ENCODE results near the gene STX8.
"Not testable (repeated sequence)": the region's sequence is repeated elsewhere in the genome, so short reads cannot be mapped to it uniquely, and the experiment has no call there.

The STX8 gene

DNA sequence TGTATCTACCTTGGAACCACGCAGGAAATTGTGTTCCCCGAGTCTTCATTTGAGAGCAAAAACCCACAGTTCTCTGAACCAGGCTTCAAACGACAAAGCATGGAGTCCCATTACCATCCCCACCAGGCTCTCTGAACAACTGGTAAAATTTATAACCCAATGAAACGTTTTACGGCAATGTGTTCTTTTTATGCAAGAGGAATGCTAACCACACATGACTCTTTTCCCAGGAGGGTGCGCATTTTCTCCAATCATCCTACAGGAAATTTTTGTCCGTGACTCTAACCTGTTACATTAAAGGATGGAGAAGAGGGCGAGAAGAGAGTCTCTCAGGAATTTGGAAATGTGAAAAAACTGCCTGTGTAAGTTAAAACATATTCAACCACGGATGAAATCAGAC lies 17.8 kb downstream of the STX8 start:
- DNase-seq (ENCODE audit: extremely low spot score, insufficient read length, low read depth) (no peak), FAIRE-seq (no peak)

GRCh38 chr17:9557161-9557755 lies 18.4 kb downstream of the STX8 start:
- no peak for DNase-seq (ENCODE audit: extremely low spot score, insufficient read length, low read depth)
- FAIRE-seq = no peak

- not testable (repeated sequence) for FAIRE-seq; DNase-seq (ENCODE audit: extremely low spot score, insufficient read length, low read depth)
Observed at GRCh38 chr17:9554715-9555114, 20.9 kb downstream of the STX8 start.

DNA sequence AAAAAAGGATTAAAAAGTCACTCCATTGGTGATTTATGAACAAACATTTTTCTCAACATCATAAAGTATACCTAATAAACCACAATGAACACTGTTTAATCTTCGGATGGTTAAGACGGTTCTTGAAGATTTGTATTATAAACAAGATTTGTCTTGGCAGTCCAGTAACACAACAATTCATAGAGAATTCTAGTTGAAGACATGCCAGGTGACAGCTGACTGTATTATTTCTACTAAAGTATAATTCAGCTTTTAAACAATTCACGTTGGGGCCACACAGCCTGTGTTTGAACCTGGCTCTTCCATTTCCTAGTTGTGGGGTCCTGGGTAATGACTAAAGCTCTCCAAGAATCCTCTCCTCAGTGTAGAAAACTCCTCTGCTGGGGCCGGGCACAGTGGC lies 22.0 kb downstream of the STX8 start:
- no peak for DNase-seq (ENCODE audit: extremely low spot score, insufficient read length, low read depth)
- FAIRE-seq = no peak

DNA sequence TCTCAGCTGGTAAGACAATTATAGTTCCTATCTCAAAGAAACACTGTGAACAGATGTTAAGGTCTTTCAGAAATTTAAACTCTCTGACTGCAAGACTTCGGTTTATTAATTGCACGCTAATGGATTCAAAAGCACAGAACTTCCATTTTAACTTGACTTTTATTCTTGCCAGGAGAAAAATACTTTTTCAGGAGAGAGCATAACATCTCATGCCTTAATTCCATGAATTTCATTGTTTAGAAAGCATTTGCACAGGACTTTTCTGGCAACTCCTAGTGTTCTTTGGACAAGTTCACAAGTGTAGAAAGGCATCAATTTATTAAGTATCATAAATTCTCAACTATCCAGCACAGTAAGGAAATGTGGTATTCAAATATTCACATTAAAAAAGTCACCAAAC lies 22.4 kb downstream of the STX8 start:
- FAIRE-seq (no peak), DNase-seq (ENCODE audit: extremely low spot score, insufficient read length, low read depth) (no peak)

DNA sequence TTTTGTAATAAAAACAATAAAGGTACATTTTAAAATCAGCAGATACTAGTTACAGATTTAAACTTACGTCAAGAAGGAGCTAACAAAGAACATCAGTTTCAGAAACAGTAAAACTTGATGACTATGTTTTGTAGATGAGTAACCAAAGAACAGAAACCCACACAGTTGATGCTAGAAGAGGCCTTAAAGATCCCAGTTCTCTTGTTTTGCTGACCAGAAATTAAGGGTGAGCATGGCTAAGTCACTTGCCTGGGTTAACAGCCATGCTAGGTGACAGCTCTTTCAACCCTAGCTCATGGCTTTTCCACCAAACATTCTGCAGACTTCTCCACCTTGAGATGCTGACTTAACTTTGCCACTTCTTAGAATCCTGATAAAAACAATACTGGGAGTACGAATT lies 26.4 kb downstream of the STX8 start:
- no peak for FAIRE-seq
- no peak for DNase-seq (ENCODE audit: extremely low spot score, insufficient read length, low read depth)

DNA sequence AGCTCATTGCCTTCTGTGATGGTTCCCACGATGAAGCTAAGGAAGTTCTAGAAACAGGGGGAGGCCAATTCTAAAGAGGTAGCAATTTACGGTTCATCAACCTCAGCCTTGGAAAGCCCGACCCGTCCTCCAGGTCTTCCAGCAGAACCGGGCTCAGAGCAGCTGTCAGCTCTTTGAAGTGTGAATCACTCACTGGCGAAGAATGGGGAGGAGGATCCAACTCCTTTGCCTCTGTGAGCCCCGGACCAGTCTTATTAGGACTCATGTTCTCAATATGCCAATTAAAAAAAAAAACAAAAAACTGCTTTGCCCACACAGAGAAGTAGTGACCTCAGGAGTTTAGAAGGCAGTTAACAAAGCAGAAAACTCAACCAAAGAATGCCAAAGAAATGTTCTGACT lies 31.4 kb downstream of the STX8 start:
- FAIRE-seq = no peak
- DNase-seq (ENCODE audit: extremely low spot score, insufficient read length, low read depth) = no peak

- no peak for FAIRE-seq
- no peak for DNase-seq (ENCODE audit: extremely low spot score, insufficient read length, low read depth)
Observed at GRCh38 chr17:9541718-9542117, 33.9 kb downstream of the STX8 start.

DNA sequence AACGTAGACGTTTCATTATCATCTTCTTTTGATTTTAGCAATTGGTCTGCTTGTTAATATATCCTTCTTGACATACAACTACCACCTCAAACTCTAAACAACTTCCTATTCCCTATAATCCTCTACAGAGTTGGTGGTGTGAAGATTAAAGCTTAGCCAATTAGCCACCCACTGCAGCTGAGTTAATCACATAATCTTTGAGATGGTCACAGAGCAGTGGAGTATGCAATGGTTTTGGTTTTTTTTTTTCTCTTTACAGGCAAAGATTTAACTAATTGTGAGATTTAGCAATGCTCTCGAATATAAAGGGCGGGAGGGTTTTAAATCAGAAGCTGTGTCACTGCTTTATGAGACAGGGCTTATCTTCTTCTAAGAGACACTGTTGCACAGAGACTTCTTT lies 37.0 kb downstream of the STX8 start:
- DNase-seq (ENCODE audit: extremely low spot score, insufficient read length, low read depth) (no peak), FAIRE-seq (no peak)

- no peak for DNase-seq (ENCODE audit: extremely low spot score, insufficient read length, low read depth)
- no peak for FAIRE-seq
Observed at GRCh38 chr17:9537177-9537776, 38.3 kb downstream of the STX8 start.

DNA sequence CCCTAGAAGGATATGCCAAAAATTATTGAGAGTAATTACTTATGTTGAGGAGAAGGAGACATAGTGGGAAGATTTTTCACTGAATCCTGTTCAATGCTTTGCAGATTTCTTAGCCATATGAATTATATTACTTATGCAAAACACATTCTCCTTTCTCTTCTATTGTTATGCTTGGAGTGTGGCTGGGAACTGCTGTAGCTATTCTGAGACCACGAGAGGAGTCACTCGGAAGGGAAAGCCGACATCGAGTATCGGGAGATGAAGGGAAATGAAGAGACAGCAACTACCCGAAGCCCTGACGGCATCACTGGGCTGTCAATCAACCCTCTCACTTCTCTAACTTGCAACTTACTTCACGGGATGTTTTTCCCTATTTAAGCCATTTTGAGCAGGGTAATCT lies 39.6 kb downstream of the STX8 start:
- FAIRE-seq (no peak), DNase-seq (ENCODE audit: extremely low spot score, insufficient read length, low read depth) (no peak)

- no peak for DNase-seq (ENCODE audit: extremely low spot score, insufficient read length, low read depth)
- FAIRE-seq = no peak
Observed at GRCh38 chr17:9533441-9533840, 42.2 kb downstream of the STX8 start.

GRCh38 chr17:9532715-9533114 lies 42.9 kb downstream of the STX8 start:
- DNase-seq (ENCODE audit: extremely low spot score, insufficient read length, low read depth) (no peak), FAIRE-seq (no peak)

DNA sequence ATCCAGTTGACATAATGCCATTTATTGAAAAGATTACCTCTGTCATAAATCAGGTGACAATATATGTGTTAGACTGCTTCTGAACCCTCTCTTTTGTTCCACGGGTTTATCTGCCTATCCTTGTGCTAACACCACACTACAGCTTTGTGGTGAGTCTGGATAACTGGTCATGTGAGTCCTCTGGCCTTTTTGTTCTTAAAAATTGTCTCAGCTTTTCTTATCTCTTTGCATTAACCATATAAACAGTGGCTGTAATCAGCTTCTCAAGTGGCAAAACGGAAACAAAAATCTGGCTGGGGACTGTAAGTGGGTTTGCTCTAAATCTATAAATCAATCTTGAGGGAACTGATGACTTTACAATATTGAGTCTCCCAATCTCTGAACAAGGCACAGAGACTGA lies 44.6 kb downstream of the STX8 start:
- DNase-seq (ENCODE audit: extremely low spot score, insufficient read length, low read depth) = no peak

DNA sequence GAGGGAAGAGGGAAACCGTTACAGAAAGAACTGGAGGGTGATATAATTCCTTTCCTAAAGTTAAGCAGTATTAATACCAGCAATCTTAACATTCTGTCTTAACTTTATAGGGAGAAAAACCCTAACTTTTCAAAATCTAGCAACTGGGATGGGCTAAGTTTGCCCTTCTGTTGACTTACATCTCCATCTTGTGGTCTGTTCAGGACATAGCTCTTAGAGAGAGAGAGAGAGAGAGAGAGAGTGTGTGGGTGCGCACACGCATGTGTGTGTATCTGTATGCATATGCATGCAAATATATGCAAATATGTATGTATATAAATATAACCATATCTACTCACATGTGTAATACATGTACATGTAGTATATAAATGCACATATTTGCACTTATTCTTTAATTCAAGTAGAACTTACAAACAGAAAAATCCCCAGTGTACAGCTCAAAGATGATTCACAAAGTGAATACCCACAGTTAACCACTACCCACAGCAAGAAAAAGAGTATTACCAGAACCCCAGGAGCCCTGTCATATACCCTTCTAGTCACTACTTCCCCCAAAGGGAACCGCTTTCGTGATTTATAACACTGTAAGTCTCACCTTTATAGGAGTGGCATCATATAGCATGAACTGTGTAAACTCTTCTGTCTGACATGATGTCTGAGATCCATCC lies 46.5 kb downstream of the STX8 start:
- FAIRE-seq = peak; percentile 62
- peak; percentile 2 for DNase-seq (ENCODE audit: extremely low spot score, insufficient read length, low read depth)

More for the DNA sequence above, 44.6 kb downstream of the STX8 start:
- FAIRE-seq = no peak

GRCh38 chr17:9527788-9528187 lies 47.8 kb downstream of the STX8 start:
- FAIRE-seq (no peak), DNase-seq (ENCODE audit: extremely low spot score, insufficient read length, low read depth) (no peak)

DNA sequence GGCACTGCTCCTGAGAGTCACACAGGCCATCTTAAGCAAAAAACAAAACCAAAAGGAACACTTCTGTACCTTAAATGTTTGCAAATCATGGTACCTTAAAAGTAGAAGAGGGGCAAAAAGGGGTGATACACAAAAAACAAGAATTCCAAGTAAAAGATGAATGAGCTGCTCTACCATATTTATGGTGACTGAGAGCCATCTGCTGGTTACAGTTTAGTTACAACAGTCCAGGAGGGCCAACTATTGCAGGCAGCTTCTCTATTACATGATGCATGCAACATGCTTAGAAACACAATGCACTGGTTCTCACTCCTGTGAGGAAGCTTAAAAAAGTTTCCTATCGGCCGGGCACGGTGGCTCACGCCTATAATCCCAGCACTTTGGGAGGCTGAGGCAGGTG lies 53.5 kb downstream of the STX8 start:
- FAIRE-seq = peak; percentile 84

DNA sequence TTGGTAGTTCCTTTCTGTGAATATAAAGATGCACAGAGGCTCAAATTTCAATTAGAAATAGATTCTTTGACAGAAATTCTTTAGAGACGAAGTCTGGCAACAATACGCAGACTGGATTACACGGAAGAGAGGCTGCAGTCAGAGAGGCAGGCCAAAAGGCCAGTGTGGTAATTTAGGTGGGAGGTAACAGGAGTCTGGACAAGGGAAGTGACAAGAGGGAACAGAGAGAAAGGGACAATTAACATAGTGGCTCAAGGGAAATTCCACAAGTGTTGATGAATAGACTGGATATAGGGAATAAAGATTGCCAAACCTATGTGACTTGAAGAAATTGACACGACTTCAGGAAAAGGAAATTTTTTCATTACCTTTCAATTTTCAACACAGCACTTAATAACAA lies 54.6 kb downstream of the STX8 start:
- FAIRE-seq = no peak

More for the DNA sequence above, 53.5 kb downstream of the STX8 start:
- DNase-seq (ENCODE audit: extremely low spot score, insufficient read length, low read depth) = peak; percentile 7

GRCh38 chr17:9520649-9521048 lies 55.0 kb downstream of the STX8 start:
- DNase-seq (ENCODE audit: extremely low spot score, insufficient read length, low read depth) = no peak
- no peak for FAIRE-seq

More for the DNA sequence above, 54.6 kb downstream of the STX8 start:
- DNase-seq (ENCODE audit: extremely low spot score, insufficient read length, low read depth) = no peak

DNA sequence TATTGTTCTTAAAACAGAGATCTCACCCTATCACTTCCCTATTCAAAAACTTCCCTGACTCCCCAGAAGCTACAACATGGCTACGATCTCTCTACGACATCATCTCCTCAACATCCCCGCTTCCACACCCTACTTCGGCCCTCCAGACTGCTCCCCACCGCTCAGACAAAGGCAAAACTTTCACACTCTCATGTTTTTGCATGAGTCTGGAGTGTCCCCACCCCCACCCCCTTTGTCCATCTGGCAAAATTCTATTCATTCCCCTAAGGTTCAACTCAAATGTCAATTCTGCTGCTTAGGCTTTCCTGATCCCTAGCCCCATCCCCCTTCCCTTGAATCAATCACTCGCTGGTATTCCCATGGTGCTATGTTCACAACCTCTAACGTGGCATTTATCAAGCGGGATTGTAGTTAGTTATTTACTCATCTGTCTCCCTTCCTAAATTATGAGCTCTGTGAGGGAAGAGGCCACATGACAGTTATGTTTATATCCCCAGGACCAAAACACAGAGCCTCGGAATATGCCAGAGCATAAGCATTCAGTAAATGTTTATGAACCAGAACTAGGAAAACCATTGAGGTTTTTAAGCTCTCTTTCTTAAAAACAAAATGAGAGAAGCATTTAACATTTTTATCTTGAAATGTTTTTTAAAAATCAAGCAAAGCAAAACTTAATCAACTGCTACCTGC lies 55.9 kb downstream of the STX8 start:
- no peak for FAIRE-seq
- DNase-seq (ENCODE audit: extremely low spot score, insufficient read length, low read depth) = no peak

- FAIRE-seq (no peak), DNase-seq (ENCODE audit: extremely low spot score, insufficient read length, low read depth) (no peak)
Observed at GRCh38 chr17:9517396-9517795, 58.2 kb downstream of the STX8 start.
